Measurements from ENCODE around the gene CROCC2. TPM values are rescaled to one million over a fixed set of nuclear protein-coding genes. Genes with fewer than 3 reads are reported as not detected.

Gene CROCC2
- total RNA-seq: not detected

- Histone ChIP-seq H3K27me3 (ENCODE audit: insufficient read depth, low read length) (no peaks in the 10 kb centered on the region), H3K9me3 (ENCODE audit: low read depth, low read length) (no peaks in the 10 kb centered on the region), H3K4me1 (ENCODE audit: insufficient read depth, low read length) (no peaks in the 10 kb centered on the region), H3K4me3 (ENCODE audit: low read length) (no peak within 1 kb of the TSS)
Measured at GRCh38 chr2:240906141-240906910, at the start of gene CROCC2. Gene CROCC2, plus strand, starts transcription at chr2:240906336. Its CDS starts 178 bp downstream, at chr2:240906514.

GRCh38 chr2:240857039-240858008 is 48.8 kb upstream of the CROCC2 start:
- Histone ChIP-seq H3K4me3 (ENCODE audit: low read length) (no peak overlapping the region), H3K4me1 (ENCODE audit: insufficient read depth, low read length) (no peaks in the 10 kb centered on the region), H3K9me3 (ENCODE audit: low read depth, low read length) (no peaks in the 10 kb centered on the region), H3K27me3 (ENCODE audit: insufficient read depth, low read length) (no peaks in the 10 kb centered on the region)

DNA sequence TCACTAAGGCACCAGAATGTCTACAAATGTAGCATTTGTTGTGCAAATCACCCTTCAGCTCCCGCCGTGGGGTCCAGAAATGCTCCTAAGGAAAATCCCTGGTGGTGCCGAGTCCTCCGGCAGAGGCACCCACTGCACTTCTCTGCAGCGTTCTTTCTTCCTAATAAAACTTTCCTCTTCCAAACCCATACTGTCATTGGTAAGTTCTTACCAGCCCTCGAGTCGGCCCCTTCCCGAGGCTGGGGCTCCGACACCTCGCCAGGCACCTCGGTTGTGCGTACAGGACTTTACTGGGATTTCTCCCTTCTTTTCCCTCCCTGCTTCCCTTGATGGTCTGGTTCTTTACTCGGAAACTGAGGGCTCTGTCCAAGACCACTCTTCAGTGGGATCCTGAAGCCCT is 47.8 kb upstream of the CROCC2 start:
- Histone ChIP-seq H3K27me3 (ENCODE audit: insufficient read depth, low read length) (no peaks in the 10 kb centered on the region), H3K4me1 (ENCODE audit: insufficient read depth, low read length) (no peaks in the 10 kb centered on the region), H3K4me3 (ENCODE audit: low read length) (no peak overlapping the region), H3K9me3 (ENCODE audit: low read depth, low read length) (no peaks in the 10 kb centered on the region)

DNA sequence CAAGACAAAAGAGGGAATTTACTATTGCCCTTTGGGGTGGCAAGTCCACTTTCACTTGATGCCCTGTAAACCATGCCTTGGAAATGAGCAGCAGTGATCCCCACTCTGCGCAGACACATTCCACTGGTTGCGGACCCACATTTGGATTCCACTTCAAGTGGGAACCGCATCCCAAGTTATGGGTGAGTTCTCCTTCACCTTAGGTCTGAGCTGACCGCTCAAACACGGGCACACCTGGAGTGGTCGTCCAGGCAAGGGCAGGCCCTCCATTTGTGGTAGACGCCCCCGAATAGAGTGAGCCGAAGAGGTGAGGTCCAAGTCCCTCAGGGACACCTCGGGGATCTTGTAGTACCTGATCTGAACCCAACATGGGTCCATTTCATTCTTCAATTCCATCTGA is 47.3 kb upstream of the CROCC2 start:
- Histone ChIP-seq H3K9me3 (ENCODE audit: low read depth, low read length) (no peaks in the 10 kb centered on the region), H3K4me3 (ENCODE audit: low read length) (no peak overlapping the region), H3K27me3 (ENCODE audit: insufficient read depth, low read length) (no peaks in the 10 kb centered on the region), H3K4me1 (ENCODE audit: insufficient read depth, low read length) (no peaks in the 10 kb centered on the region)

GRCh38 chr2:240861547-240861946 is 44.6 kb upstream of the CROCC2 start:
- Histone ChIP-seq H3K9me3 (ENCODE audit: low read depth, low read length) (no peaks in the 10 kb centered on the region), H3K4me3 (ENCODE audit: low read length) (no peak overlapping the region), H3K4me1 (ENCODE audit: insufficient read depth, low read length) (no peaks in the 10 kb centered on the region), H3K27me3 (ENCODE audit: insufficient read depth, low read length) (no peaks in the 10 kb centered on the region)

DNA sequence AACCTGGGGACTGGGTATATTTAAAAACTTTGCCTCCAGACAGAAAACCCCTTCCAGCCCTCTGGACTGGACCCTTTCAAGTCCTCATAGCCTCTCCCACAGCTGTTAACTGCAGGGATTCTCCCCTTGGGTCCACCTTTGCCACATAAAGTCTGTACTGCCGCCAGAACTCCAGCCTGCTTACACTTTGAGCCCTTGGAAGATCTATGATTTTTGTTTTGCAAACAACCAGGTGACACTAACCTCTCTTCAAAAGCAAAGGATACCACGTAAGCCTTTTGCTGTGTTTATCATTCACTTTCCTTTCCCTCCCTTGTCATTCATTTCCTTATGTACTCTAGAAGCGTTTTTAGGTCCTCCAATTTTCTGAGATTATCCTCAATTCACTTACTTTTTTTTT is 41.7 kb upstream of the CROCC2 start:
- H3K4me3 ChIP-seq (ENCODE audit: low read length): no peak overlapping the region
- no peaks in the 10 kb centered on the region for H3K27me3 ChIP-seq (ENCODE audit: insufficient read depth, low read length)
- H3K9me3 ChIP-seq (ENCODE audit: low read depth, low read length): no peaks in the 10 kb centered on the region
- H3K4me1 ChIP-seq (ENCODE audit: insufficient read depth, low read length): no peaks in the 10 kb centered on the region

DNA sequence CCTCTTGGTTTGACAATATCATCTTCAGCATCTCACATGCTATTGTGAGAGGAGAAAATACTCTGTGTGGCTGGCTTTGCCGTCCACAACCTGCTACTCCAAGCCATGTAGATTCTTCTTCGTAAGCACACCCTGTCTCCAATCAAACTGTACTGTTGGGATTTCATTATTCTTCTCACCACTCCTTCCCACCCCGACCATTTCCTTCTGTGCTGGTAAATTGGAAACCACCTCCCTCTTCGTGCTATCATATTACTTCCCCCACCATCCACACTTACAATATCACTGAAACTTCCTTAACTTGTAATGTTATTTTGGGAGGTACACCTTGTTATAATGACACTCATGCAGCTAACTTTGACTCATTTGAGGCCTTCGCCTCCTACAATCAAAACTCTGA is 40.7 kb upstream of the CROCC2 start:
- no peak overlapping the region for H3K4me3 ChIP-seq (ENCODE audit: low read length)
- H3K27me3 ChIP-seq (ENCODE audit: insufficient read depth, low read length): no peaks in the 10 kb centered on the region
- H3K4me1 ChIP-seq (ENCODE audit: insufficient read depth, low read length): no peaks in the 10 kb centered on the region
- H3K9me3 ChIP-seq (ENCODE audit: low read depth, low read length): no peaks in the 10 kb centered on the region

GRCh38 chr2:240868286-240869108 is 37.6 kb upstream of the CROCC2 start, which contains the start of gene AGXT:
Gene AGXT, plus strand, starts transcription at chr2:240868824. Its CDS starts 42 bp downstream, at chr2:240868866.
- Histone ChIP-seq H3K4me1 (ENCODE audit: insufficient read depth, low read length) (no peaks in the 10 kb centered on the region), H3K9me3 (ENCODE audit: low read depth, low read length) (no peaks in the 10 kb centered on the region), H3K4me3 (ENCODE audit: low read length) (no peak within 1 kb of the TSS)

DNA sequence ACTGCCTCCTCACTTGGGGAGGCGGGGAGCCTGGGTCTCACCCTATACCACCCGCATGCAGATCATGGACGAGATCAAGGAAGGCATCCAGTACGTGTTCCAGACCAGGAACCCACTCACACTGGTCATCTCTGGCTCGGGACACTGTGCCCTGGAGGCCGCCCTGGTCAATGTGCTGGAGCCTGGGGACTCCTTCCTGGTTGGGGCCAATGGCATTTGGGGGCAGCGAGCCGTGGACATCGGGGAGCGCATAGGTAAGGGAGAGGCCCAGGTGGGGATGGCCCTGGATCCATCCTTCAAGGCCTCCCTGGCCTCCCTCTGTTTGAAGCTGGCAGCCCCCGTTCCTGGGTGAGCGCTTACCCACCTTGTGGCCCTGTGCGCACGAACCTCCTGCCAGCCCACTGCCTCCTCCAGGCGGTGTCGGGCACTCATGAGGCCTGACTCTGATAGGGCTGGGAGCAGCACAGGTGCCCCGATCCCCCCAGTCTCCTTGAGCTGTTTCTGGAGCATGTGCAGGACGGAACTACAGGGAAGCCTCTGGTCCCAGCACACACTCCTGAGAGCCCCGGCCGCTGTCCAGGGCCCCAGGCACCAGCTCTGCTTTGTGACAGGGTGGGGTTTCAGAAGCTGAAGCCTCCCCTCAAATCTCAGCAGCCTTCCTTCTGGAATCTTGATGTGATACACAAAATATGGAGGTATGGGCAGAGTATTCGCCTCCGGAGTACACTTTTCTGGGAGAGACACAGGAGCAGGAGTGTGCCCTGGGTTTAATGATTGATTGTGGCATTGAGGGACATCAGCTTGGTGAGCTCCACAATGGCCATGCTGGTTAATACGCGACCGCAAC is 36.8 kb upstream of the CROCC2 start:
- no peaks in the 10 kb centered on the region for H3K9me3 ChIP-seq (ENCODE audit: low read depth, low read length)
- H3K27me3 ChIP-seq (ENCODE audit: insufficient read depth, low read length): no peaks in the 10 kb centered on the region
- no peak overlapping the region for H3K4me3 ChIP-seq (ENCODE audit: low read length)
- no peaks in the 10 kb centered on the region for H3K4me1 ChIP-seq (ENCODE audit: insufficient read depth, low read length)

More at GRCh38 chr2:240868286-240869108, 37.6 kb upstream of the CROCC2 start, which contains the start of gene AGXT:
- no peaks in the 10 kb centered on the region for H3K27me3 ChIP-seq (ENCODE audit: insufficient read depth, low read length)

GRCh38 chr2:240869956-240870875 is 35.9 kb upstream of the CROCC2 start:
- Histone ChIP-seq H3K27me3 (ENCODE audit: insufficient read depth, low read length) (no peaks in the 10 kb centered on the region), H3K9me3 (ENCODE audit: low read depth, low read length) (no peaks in the 10 kb centered on the region), H3K4me3 (ENCODE audit: low read length) (no peak overlapping the region), H3K4me1 (ENCODE audit: insufficient read depth, low read length) (no peaks in the 10 kb centered on the region)

- Histone ChIP-seq H3K27me3 (ENCODE audit: insufficient read depth, low read length) (no peaks in the 10 kb centered on the region), H3K4me1 (ENCODE audit: insufficient read depth, low read length) (no peaks in the 10 kb centered on the region), H3K9me3 (ENCODE audit: low read depth, low read length) (no peaks in the 10 kb centered on the region), H3K4me3 (ENCODE audit: low read length) (no peak overlapping the region)
Measured at GRCh38 chr2:240871071-240871958, 34.8 kb upstream of the CROCC2 start.

- H3K4me1 ChIP-seq (ENCODE audit: insufficient read depth, low read length): no peaks in the 10 kb centered on the region
- H3K27me3 ChIP-seq (ENCODE audit: insufficient read depth, low read length): no peaks in the 10 kb centered on the region
- H3K4me3 ChIP-seq (ENCODE audit: low read length): no peak overlapping the region
- H3K9me3 ChIP-seq (ENCODE audit: low read depth, low read length): no peaks in the 10 kb centered on the region
Measured at GRCh38 chr2:240872317-240873097, 33.6 kb upstream of the CROCC2 start.

Data from mononuclear cell (primary cell).